Activated CD4-positive, alpha-beta T cell treated with anti-CD3 and anti-CD28 coated beads for 24 hours (primary cell): ENCODE results near the gene UQCR11.
"Not testable (repeated sequence)": the region's sequence is repeated elsewhere in the genome, so short reads cannot be mapped to it uniquely, and the experiment has no call there.

Source experiments
- DNase-seq, 2 donors: peaks; one replicate each; pipeline ENCODE4 v3.0.0-alpha.2; 2020; ENCODE audit warnings: low read depth in 2 of 2

The UQCR11 gene

GRCh38 chr19:1605236-1606137 is at the start of gene UQCR11:
Gene UQCR11 (minus strand): TSS chr19:1605462. CDS start chr19:1605409, 53 bp downstream.
- DNase-seq: peak; percentile 85 to 90

- DNase-seq: no peak
These were observed 49.0 kb upstream of the UQCR11 start for GRCh38 chr19:1654178-1654792.

- no peak for DNase-seq
These were observed 48.0 kb upstream of the UQCR11 start for GRCh38 chr19:1653300-1653628.

- peak; percentile 98 for DNase-seq
These were observed 47.4 kb upstream of the UQCR11 start, which contains the start of gene TCF3 for GRCh38 chr19:1652471-1653299. Gene TCF3 (minus strand): TSS chr19:1652615. CDS start chr19:1650248, 2,367 bp downstream.

- peak in 1 of 2 donors; percentile 19 for DNase-seq
These were observed 46.5 kb upstream of the UQCR11 start for GRCh38 chr19:1651568-1652291.

GRCh38 chr19:1650650-1651567 is 45.6 kb upstream of the UQCR11 start:
- DNase-seq: peak; percentile 45 to 56

- no peak for DNase-seq
These were observed 44.7 kb upstream of the UQCR11 start for GRCh38 chr19:1649706-1650649.

GRCh38 chr19:1648920-1649541 is 43.8 kb upstream of the UQCR11 start:
- no peak for DNase-seq

GRCh38 chr19:1648459-1648849 is 43.2 kb upstream of the UQCR11 start:
- no peak for DNase-seq

GRCh38 chr19:1647501-1648458 is 42.5 kb upstream of the UQCR11 start:
- no peak for DNase-seq

- no peak for DNase-seq
These were observed 41.6 kb upstream of the UQCR11 start for GRCh38 chr19:1646659-1647453.

- DNase-seq: no peak
These were observed 40.9 kb upstream of the UQCR11 start for GRCh38 chr19:1646149-1646548.

GRCh38 chr19:1645299-1645698 is 40.0 kb upstream of the UQCR11 start:
- DNase-seq: no peak

- no peak for DNase-seq
These were observed 38.8 kb upstream of the UQCR11 start for GRCh38 chr19:1644070-1644469.

GRCh38 chr19:1640893-1641448 is 35.7 kb upstream of the UQCR11 start:
- not testable (repeated sequence) for DNase-seq
